A673 (cell line): Measurements from ENCODE around the gene SLX4IP.

ENCODE experiments used
- EZH2 ChIP-seq: fragments of 200-600 bp; sonication (generic); IDR thresholded peaks from 2 replicates; pipeline ENCODE4 v1.6.1; 2017; ENCODE audit warnings: borderline replicate concordance, low read depth, mild to moderate bottlenecking, mixed read lengths, antibody characterized with exemption, low read length; ENCODE audit not compliant: poor library complexity, severe bottlenecking
- TF ChIP-seq, protein P1 (sequence below): fragments of 300-800, 200-600 bp; sonication (generic); conservative IDR thresholded peaks from 2 replicates; pipeline ENCODE4 v1.5.1; 2017; ENCODE audit warnings: low read depth, mild to moderate bottlenecking, antibody characterized with exemption, low read length, moderate library complexity, mixed read lengths

- TF ChIP-seq, protein P1, sequence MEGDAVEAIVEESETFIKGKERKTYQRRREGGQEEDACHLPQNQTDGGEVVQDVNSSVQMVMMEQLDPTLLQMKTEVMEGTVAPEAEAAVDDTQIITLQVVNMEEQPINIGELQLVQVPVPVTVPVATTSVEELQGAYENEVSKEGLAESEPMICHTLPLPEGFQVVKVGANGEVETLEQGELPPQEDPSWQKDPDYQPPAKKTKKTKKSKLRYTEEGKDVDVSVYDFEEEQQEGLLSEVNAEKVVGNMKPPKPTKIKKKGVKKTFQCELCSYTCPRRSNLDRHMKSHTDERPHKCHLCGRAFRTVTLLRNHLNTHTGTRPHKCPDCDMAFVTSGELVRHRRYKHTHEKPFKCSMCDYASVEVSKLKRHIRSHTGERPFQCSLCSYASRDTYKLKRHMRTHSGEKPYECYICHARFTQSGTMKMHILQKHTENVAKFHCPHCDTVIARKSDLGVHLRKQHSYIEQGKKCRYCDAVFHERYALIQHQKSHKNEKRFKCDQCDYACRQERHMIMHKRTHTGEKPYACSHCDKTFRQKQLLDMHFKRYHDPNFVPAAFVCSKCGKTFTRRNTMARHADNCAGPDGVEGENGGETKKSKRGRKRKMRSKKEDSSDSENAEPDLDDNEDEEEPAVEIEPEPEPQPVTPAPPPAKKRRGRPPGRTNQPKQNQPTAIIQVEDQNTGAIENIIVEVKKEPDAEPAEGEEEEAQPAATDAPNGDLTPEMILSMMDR = no peak
- TF ChIP-seq EZH2 = no peak
Measured at GRCh38 chr20:10385850-10386544, 49.1 kb upstream of the SLX4IP start.
